ENCODE results near the gene NOS3. TPM values are rescaled to one million over a fixed set of nuclear protein-coding genes. Genes with fewer than 3 reads are reported as not detected.

NOS3 gene
- total and polyA plus RNA-seq, 10 donors: 11.9 to 455 (median 164) TPM

DNA sequence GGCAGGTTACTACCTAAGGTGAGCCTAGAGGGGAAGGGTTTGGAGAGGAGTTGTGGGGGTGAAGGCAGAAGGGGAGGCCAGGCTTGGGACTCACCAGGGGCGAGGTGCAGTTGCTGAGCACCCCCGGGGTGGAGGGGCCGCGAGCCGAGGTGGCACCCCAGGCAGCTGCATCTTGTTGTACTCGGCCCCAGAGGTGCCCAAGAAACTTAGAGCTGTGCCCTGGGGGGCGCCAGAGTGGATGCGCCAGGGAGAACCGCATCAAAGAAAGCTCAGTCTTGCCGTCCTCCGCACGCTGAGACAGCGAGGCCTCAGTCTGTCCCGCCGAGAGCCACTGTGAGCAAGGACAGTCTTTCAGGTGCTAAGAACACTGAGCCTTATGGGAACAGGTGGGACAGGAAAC is 26.1 kb downstream of the NOS3 start:
- peaks cover 0 to 30% (median 0%) of the 10 kb centered on the region in 6 donors for H3K36me3 ChIP-seq
- peak; percentile 35 to 78 (median 58) for TF ChIP-seq POLR2AphosphoS5 (IDR thresholded peaks at IDR 0.05)
- TF ChIP-seq, protein P1, sequence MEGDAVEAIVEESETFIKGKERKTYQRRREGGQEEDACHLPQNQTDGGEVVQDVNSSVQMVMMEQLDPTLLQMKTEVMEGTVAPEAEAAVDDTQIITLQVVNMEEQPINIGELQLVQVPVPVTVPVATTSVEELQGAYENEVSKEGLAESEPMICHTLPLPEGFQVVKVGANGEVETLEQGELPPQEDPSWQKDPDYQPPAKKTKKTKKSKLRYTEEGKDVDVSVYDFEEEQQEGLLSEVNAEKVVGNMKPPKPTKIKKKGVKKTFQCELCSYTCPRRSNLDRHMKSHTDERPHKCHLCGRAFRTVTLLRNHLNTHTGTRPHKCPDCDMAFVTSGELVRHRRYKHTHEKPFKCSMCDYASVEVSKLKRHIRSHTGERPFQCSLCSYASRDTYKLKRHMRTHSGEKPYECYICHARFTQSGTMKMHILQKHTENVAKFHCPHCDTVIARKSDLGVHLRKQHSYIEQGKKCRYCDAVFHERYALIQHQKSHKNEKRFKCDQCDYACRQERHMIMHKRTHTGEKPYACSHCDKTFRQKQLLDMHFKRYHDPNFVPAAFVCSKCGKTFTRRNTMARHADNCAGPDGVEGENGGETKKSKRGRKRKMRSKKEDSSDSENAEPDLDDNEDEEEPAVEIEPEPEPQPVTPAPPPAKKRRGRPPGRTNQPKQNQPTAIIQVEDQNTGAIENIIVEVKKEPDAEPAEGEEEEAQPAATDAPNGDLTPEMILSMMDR (IDR thresholded peaks at IDR 0.05 in 8 of 11, conservative IDR thresholded peaks at IDR 0.05 in 3 of 11): no peak
- TF ChIP-seq POLR2A (IDR thresholded peaks at IDR 0.05): peak in 1 of 3 donors; percentile 3
- peaks cover 0 to 64% (median 25%) of the 10 kb centered on the region in 7 donors for H3K27me3 ChIP-seq (replicated peaks in 1 of 7)
- H3K9me3 ChIP-seq: no peaks in the 10 kb centered on the region
- peak overlapping the region in 3 of 8 donors; percentile 14 to 45 (median 37) for H3K27ac ChIP-seq
- intact Hi-C loops (cut with DNase I; ENCODE audit: low total_unique reads): no loop called here
- DNase-seq: no peak
- H3K4me3 ChIP-seq: no peak overlapping the region
- peaks cover 31 to 77% (median 61%) of the 10 kb centered on the region in 6 donors for H3K4me1 ChIP-seq
- 77 to 87% (median 81%) methylated on average over 15 of the region's 15 CpGs for WGBS, 5 donors

DNA sequence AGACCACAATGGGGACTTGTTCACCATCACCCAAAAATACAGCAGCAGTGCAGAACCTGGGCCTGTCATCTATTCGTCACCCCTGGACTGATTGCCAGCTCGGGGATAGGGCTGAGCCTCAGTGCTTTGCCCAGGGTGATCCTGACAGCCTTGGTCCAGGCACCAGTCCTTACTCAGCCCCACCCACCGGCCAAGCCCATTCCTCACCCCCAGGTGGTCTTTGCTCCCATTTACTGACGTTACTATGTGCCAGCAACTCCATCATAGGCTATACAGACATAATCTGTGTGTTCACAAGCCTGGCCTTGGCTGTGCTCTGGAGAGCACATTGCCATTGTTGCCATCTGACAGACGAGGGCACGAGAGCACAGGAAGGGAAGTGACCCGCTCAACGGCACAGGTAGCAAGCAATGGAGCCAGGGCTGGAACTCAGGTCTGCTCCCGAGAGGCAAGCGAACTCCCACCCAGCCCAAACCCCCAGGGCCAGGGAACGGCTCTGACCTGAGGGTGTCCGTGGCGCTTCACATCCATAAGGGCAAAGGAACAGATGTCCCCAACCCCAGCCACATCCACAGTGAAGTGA is 26.6 kb downstream of the NOS3 start:
- Histone ChIP-seq H3K27ac (peak overlapping the region in 3 of 8 donors; percentile 15 to 45 (median 37)), H3K4me3 (peak overlapping the region in 3 of 8 donors; percentile 32 to 67 (median 38)), H3K27me3 (replicated peaks in 1 of 7) (peaks cover 0 to 64% (median 25%) of the 10 kb centered on the region in 7 donors), H3K9me3 (no peaks in the 10 kb centered on the region), H3K4me1 (peaks cover 26 to 72% (median 56%) of the 10 kb centered on the region in 6 donors), H3K36me3 (peaks cover 0 to 30% (median 0%) of the 10 kb centered on the region in 6 donors)
- 33 to 46% (median 42%) methylated on average over 12 to 13 of the region's 13 CpGs for WGBS, 5 donors
- TF ChIP-seq, protein P1 (IDR thresholded peaks at IDR 0.05 in 8 of 11, conservative IDR thresholded peaks at IDR 0.05 in 3 of 11): no peak
- TF ChIP-seq POLR2AphosphoS5 (IDR thresholded peaks at IDR 0.05) (peak in 2 of 3 donors; percentile 3 to 27), POLR2A (IDR thresholded peaks at IDR 0.05) (peak in 1 of 3 donors; percentile 1)
- intact Hi-C loops (cut with DNase I; ENCODE audit: low total_unique reads): no loop called here
- DNase-seq: no peak

DNA sequence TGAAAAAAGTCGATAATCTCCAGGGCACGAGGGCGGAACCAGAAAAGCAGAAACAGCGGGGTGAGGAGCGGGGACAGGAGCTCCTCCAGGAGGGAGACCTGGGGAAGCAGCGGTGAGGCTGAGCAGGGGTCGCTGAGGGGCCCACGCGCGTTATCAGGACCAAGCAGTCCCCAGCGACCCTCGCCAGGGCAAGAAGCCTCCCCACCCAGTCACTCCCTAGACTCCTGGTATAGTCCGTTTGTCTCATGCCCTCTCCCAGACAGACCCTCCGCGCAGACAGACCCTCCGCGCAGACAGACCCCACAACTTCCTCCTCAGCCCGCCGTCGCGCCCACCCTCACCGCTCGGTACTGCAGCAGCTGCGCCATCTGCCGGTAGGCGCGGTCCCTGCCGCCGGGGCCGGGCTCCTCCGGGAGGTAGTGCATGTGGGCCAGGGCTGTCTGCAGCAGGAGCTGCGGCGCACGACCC is 27.2 kb downstream of the NOS3 start:
- Histone ChIP-seq H3K9me3 (no peaks in the 10 kb centered on the region), H3K27me3 (replicated peaks in 1 of 7) (peaks cover 0 to 62% (median 25%) of the 10 kb centered on the region in 7 donors), H3K4me3 (peak overlapping the region in 7 of 8 donors; percentile 23 to 67 (median 34)), H3K27ac (peak overlapping the region in 3 of 8 donors; percentile 15 to 45 (median 37)), H3K4me1 (peaks cover 21 to 67% (median 51%) of the 10 kb centered on the region in 6 donors), H3K36me3 (peaks cover 0 to 24% (median 0%) of the 10 kb centered on the region in 6 donors)
- peak; percentile 48 to 83 (median 57) for TF ChIP-seq POLR2AphosphoS5 (IDR thresholded peaks at IDR 0.05)
- TF ChIP-seq, protein P1 (IDR thresholded peaks at IDR 0.05 in 8 of 11, conservative IDR thresholded peaks at IDR 0.05 in 3 of 11): peak; percentile 83 to 99 (median 96)
- no peak for TF ChIP-seq POLR2A (IDR thresholded peaks at IDR 0.05)
- peak; percentile 94 for DNase-seq
- intact Hi-C loops (cut with DNase I; ENCODE audit: low total_unique reads): no loop called here
- 2 to 5% (median 4%) methylated on average over 33 to 34 of the region's 34 CpGs for WGBS, 5 donors

Measured in spleen (tissue), 11 donors.